WTC11 (cell line): ENCODE results near the gene CAMK2D. TPM values are rescaled to one million over a fixed set of nuclear protein-coding genes. Genes with fewer than 3 reads are reported as not detected.

ENCODE experiments used
- ATAC-seq: fragments of 200-7000 bp; cut with Tn5 transposase; 2 replicates; pipeline ENCODE4 v1.10.0; 2021; ENCODE audit warnings: mild to moderate bottlenecking, moderate library complexity
- CTCF ChIA-PET: fragments of 300-600 bp; sonication (Branson Sonifier 250); formaldehyde crosslinking; loops from one replicate; lab custom pipeline; 2021; ENCODE audit warnings: antibody characterized with exemption; lab: Charles Lee
- POLR2A ChIA-PET: fragments of 350-600 bp; sonication (Branson Sonifier 250); formaldehyde crosslinking; loops from one replicate; lab custom pipeline; 2021; ENCODE audit warnings: antibody characterized with exemption; lab: Charles Lee
- DNase-seq: peaks from one replicate; pipeline ENCODE4 v3.0.0; 2021; ENCODE audit warnings: low spot score
- H3K27ac Mint-ChIP-seq: 2 replicates; pipeline ENCODE4 v1.8.0; 2021; ENCODE audit warnings: mixed read lengths
- H3K27me3 Mint-ChIP-seq: 2 replicates; pipeline ENCODE4 v1.8.0; 2021; ENCODE audit warnings: low read depth, mild to moderate bottlenecking, moderate library complexity, mixed read lengths
- H3K36me3 Mint-ChIP-seq: 2 replicates; pipeline ENCODE4 v1.8.0; 2021; ENCODE audit warnings: mixed read lengths
- H3K4me1 Mint-ChIP-seq: 2 replicates; pipeline ENCODE4 v1.8.0; 2022; ENCODE audit warnings: mixed read lengths
- H3K4me3 Mint-ChIP-seq: 2 replicates; pipeline ENCODE4 v1.8.0; 2021; ENCODE audit warnings: mild to moderate bottlenecking, moderate library complexity, mixed read lengths
- H3K9me3 Mint-ChIP-seq: 2 replicates; pipeline ENCODE4 v1.8.0; 2021; ENCODE audit warnings: mixed read lengths
- AR ChIP-seq: fragments of 250-450 bp; sonication (Bioruptor Pico); IDR thresholded peaks from 2 replicates; pipeline ENCODE4 v1.9.0; 2021; ENCODE audit warnings: mild to moderate bottlenecking
- ESRRA ChIP-seq: sonication (generic); formaldehyde crosslinking; IDR thresholded peaks from 2 replicates; pipeline ENCODE4 v1.8.1; 2022; ENCODE audit warnings: mild to moderate bottlenecking, missing genetic modification reagents, borderline replicate concordance
- GABPB1 ChIP-seq: sonication (generic); formaldehyde crosslinking; IDR thresholded peaks from 2 replicates; pipeline ENCODE4 v1.8.1; 2023; ENCODE audit warnings: mild to moderate bottlenecking, missing genetic modification reagents
- GRHL2 ChIP-seq: fragments of 250-450 bp; sonication (Bioruptor Pico); IDR thresholded peaks from 2 replicates; pipeline ENCODE4 v1.8.0; 2022; ENCODE audit warnings: mild to moderate bottlenecking, moderate library complexity; ENCODE audit not compliant: insufficient replicate concordance, severe bottlenecking
- MAX ChIP-seq: sonication (generic); formaldehyde crosslinking; IDR thresholded peaks from 2 replicates; pipeline ENCODE4 v1.8.0; 2022; ENCODE audit warnings: mild to moderate bottlenecking, missing genetic modification reagents
- MLX ChIP-seq: sonication (generic); formaldehyde crosslinking; IDR thresholded peaks from 2 replicates; pipeline ENCODE4 v1.8.1; 2023; ENCODE audit warnings: mild to moderate bottlenecking, missing genetic modification reagents, moderate library complexity
- MYBL2 ChIP-seq: sonication (generic); formaldehyde crosslinking; IDR thresholded peaks from 2 replicates; pipeline ENCODE4 v1.8.1; 2023; ENCODE audit warnings: mild to moderate bottlenecking, moderate library complexity, missing genetic modification reagents
- SMAD3 ChIP-seq: sonication (generic); formaldehyde crosslinking; IDR thresholded peaks from 2 replicates; pipeline ENCODE4 v1.8.0; 2022; ENCODE audit warnings: missing genetic modification reagents, mild to moderate bottlenecking, borderline replicate concordance
- STAT6 ChIP-seq: sonication (generic); formaldehyde crosslinking; conservative IDR thresholded peaks from 2 replicates; pipeline ENCODE4 v1.8.1; 2023; ENCODE audit warnings: mild to moderate bottlenecking, low read depth, missing genetic modification reagents, moderate library complexity
- TCF7 ChIP-seq: sonication (generic); formaldehyde crosslinking; IDR thresholded peaks from 2 replicates; pipeline ENCODE4 v1.8.0; 2022; ENCODE audit warnings: mild to moderate bottlenecking, low read depth, missing genetic modification reagents, moderate library complexity
- TEAD1 ChIP-seq: sonication (generic); formaldehyde crosslinking; IDR thresholded peaks from 2 replicates; pipeline ENCODE4 v1.8.0; 2022; ENCODE audit warnings: mild to moderate bottlenecking, missing genetic modification reagents
- USF1 ChIP-seq: sonication (generic); formaldehyde crosslinking; IDR thresholded peaks from 2 replicates; pipeline ENCODE4 v1.8.0; 2022; ENCODE audit warnings: mild to moderate bottlenecking, missing genetic modification reagents
- ZNF232 ChIP-seq: sonication (generic); formaldehyde crosslinking; IDR thresholded peaks from 2 replicates; pipeline ENCODE4 v1.8.0; 2022; ENCODE audit warnings: mild to moderate bottlenecking, missing genetic modification reagents
- ZNF281 ChIP-seq: sonication (generic); formaldehyde crosslinking; IDR thresholded peaks from 2 replicates; pipeline ENCODE4 v1.8.0; 2023; ENCODE audit warnings: mild to moderate bottlenecking, missing genetic modification reagents
- ZNF317 ChIP-seq: sonication (generic); formaldehyde crosslinking; IDR thresholded peaks from 2 replicates; pipeline ENCODE4 v1.8.1; 2023; ENCODE audit warnings: low read depth, mild to moderate bottlenecking, moderate library complexity, missing genetic modification reagents, borderline replicate concordance
- ZNF416 ChIP-seq: fragments of 250-450 bp; sonication (Bioruptor Pico); IDR thresholded peaks from 2 replicates; pipeline ENCODE4 v1.9.0; 2021; ENCODE audit warnings: mild to moderate bottlenecking, inconsistent platforms
- ZNF512 ChIP-seq: sonication (generic); formaldehyde crosslinking; IDR thresholded peaks from 2 replicates; pipeline ENCODE4 v1.8.1; 2022; ENCODE audit warnings: missing genetic modification reagents, borderline replicate concordance
- total RNA-seq: library from RNA; stranded (reverse); gene quantifications from 3 replicates; pipeline ENCODE4 v1.2.3, GENCODE V29; 2021

The CAMK2D gene
- total RNA-seq, 1 experiment from 2014 or later: 16.5 TPM

- H3K27me3 Mint-ChIP-seq: no peaks in the 10 kb centered on the region
- ChIA-PET POLR2A (no interaction called here), CTCF (no interaction called here)
These were observed 230.0 kb downstream of the CAMK2D start for GRCh38 chr4:113531572-113531971.

GRCh38 chr4:113528395-113528794, 233.1 kb downstream of the CAMK2D start:
- peak; percentile 46; the same call in 1 of the 2 replicates for ATAC-seq
- TF ChIP-seq ZNF281 (CRISPR knock-in tag) (no peak), AR (CRISPR knock-in tag) (no peak), MYBL2 (no peak)
- DNase-seq: no peak
- H3K4me3 Mint-ChIP-seq: no peak overlapping the region
- ChIA-PET CTCF (interaction anchor here (1.0 kb wide), 1 partner anchor 133 kb away, joined by 4 read pairs; no protein-coding TSS in a partner anchor), POLR2A (interaction anchor here (0.5 kb wide), 1 partner anchor 513 kb away, joined by 3 read pairs; no protein-coding TSS in a partner anchor)
- no peaks in the 10 kb centered on the region for H3K36me3 Mint-ChIP-seq
- H3K4me1 Mint-ChIP-seq: peaks cover 13% of the 10 kb centered on the region
- no peaks in the 10 kb centered on the region for H3K27me3 Mint-ChIP-seq
- no peak overlapping the region for H3K27ac Mint-ChIP-seq
- H3K9me3 Mint-ChIP-seq: no peaks in the 10 kb centered on the region

More at GRCh38 chr4:113531572-113531971, 230.0 kb downstream of the CAMK2D start:
- Mint-ChIP-seq H3K27ac (no peak overlapping the region), H3K9me3 (no peaks in the 10 kb centered on the region), H3K4me1 (peaks cover 14% of the 10 kb centered on the region), H3K36me3 (no peaks in the 10 kb centered on the region), H3K4me3 (no peak overlapping the region)
- DNase-seq (no peak), ATAC-seq (no peak)
- TF ChIP-seq STAT6 (CRISPR knock-in tag) (no peak), TCF7 (CRISPR knock-in tag) (no peak), ZNF512 (CRISPR knock-in tag) (no peak), MLX (CRISPR knock-in tag) (no peak)

GRCh38 chr4:113525521-113525920, 236.0 kb downstream of the CAMK2D start:
- ChIA-PET POLR2A (no interaction called here), CTCF (no interaction called here)
- Mint-ChIP-seq H3K4me1 (peaks cover 13% of the 10 kb centered on the region), H3K36me3 (no peaks in the 10 kb centered on the region), H3K9me3 (no peaks in the 10 kb centered on the region), H3K27me3 (no peaks in the 10 kb centered on the region), H3K4me3 (no peak overlapping the region), H3K27ac (no peak overlapping the region)
- no peak for DNase-seq
- ATAC-seq: no peak
- TF ChIP-seq ZNF416 (no peak), MLX (CRISPR knock-in tag) (no peak), SMAD3 (CRISPR knock-in tag) (no peak), GABPB1 (no peak), ZNF317 (CRISPR knock-in tag) (no peak), TEAD1 (CRISPR knock-in tag) (no peak), TCF7 (CRISPR knock-in tag) (no peak), GRHL2 (CRISPR knock-in tag) (no peak), USF1 (no peak), ESRRA (no peak), MAX (CRISPR knock-in tag) (no peak), ZNF232 (CRISPR knock-in tag) (no peak)
